C4-2B (cell line): ENCODE data around the gene STK26.

Source experiments
- ZFX ChIP-seq: fragments of 450-650 bp; IDR thresholded peaks from 2 replicates; pipeline ENCODE4 v1.6.1; 2017
- TF ChIP-seq, protein P1 (sequence below): fragments of 450-650 bp; conservative IDR thresholded peaks from 2 replicates; pipeline ENCODE4 v1.5.1; 2017; ENCODE audit warnings: mild to moderate bottlenecking

DNA sequence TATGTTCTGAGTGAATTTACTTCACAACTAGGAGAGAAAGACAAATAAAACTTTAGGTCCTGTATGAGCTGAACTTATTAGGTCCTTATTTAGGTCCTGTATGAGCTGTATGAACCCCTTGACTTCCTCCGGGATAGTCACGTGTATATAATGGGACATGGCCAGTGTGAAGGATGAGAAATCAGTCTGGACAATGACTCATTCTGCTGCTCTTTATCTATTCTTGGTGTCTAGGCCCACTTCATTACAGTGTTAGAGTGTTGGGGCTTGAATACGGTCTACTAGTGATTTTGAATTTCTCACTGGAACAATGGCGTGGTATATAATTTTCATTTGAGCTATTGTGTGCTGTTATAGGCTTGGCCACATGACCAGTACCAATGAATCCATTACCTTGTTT is 21.9 kb downstream of the STK26 start:
- TF ChIP-seq ZFX, result no peak
- TF ChIP-seq, protein P1, sequence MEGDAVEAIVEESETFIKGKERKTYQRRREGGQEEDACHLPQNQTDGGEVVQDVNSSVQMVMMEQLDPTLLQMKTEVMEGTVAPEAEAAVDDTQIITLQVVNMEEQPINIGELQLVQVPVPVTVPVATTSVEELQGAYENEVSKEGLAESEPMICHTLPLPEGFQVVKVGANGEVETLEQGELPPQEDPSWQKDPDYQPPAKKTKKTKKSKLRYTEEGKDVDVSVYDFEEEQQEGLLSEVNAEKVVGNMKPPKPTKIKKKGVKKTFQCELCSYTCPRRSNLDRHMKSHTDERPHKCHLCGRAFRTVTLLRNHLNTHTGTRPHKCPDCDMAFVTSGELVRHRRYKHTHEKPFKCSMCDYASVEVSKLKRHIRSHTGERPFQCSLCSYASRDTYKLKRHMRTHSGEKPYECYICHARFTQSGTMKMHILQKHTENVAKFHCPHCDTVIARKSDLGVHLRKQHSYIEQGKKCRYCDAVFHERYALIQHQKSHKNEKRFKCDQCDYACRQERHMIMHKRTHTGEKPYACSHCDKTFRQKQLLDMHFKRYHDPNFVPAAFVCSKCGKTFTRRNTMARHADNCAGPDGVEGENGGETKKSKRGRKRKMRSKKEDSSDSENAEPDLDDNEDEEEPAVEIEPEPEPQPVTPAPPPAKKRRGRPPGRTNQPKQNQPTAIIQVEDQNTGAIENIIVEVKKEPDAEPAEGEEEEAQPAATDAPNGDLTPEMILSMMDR, result no peak
